Neuronal stem cell (in vitro differentiated cells): ENCODE data around the gene ZNF750.

Source experiments
- DNase-seq: peaks from one replicate; pipeline ENCODE4 v3.0.0-alpha.2; 2013; ENCODE audit warnings: low spot score
- H2AFZ ChIP-seq: one replicate; pipeline ENCODE4 v1.6.1; 2013; ENCODE audit warnings: mild to moderate bottlenecking, low read length, inconsistent platforms
- H2AK5ac ChIP-seq: 2 replicates; pipeline ENCODE4 v1.6.1; 2013; ENCODE audit warnings: low read depth, mild to moderate bottlenecking, inconsistent platforms, low read length, moderate library complexity, mixed read lengths
- H2BK120ac ChIP-seq: 2 replicates; pipeline ENCODE4 v1.6.1; 2013; ENCODE audit warnings: low read depth, mild to moderate bottlenecking, inconsistent platforms, low read length, moderate library complexity, mixed read lengths
- H2BK12ac ChIP-seq: one replicate; pipeline ENCODE4 v1.6.1; 2013; ENCODE audit warnings: low read length, inconsistent platforms
- H2BK15ac ChIP-seq: 2 replicates; pipeline ENCODE4 v1.6.1; 2013; ENCODE audit warnings: mild to moderate bottlenecking, low read length, inconsistent platforms, mixed read lengths
- H2BK5ac ChIP-seq: one replicate; pipeline ENCODE4 v1.6.1; 2013; ENCODE audit warnings: inconsistent platforms, mild to moderate bottlenecking, low read length, moderate library complexity
- H3K14ac ChIP-seq: one replicate; pipeline ENCODE4 v1.6.1; 2013; ENCODE audit warnings: low read length, inconsistent platforms
- H3K18ac ChIP-seq: 2 replicates; pipeline ENCODE4 v1.6.1; 2013; ENCODE audit warnings: low read length, inconsistent platforms
- H3K23ac ChIP-seq: 2 replicates; pipeline ENCODE4 v1.6.1; 2013; ENCODE audit warnings: low read depth, mild to moderate bottlenecking, mixed read lengths, low read length, inconsistent platforms; ENCODE audit not compliant: poor library complexity
- H3K27ac ChIP-seq: replicated peaks from 3 replicates; pipeline ENCODE4 v1.5.1; 2013; ENCODE audit warnings: low read length, inconsistent platforms
- H3K27me3 ChIP-seq, 3 experiments: 2 replicates each; pipeline ENCODE4 v1.6.1; 2013; ENCODE audit warnings: low read length in 3 of 3, mild to moderate bottlenecking in 2 of 3, inconsistent platforms in 1 of 3, low read depth in 1 of 3, mixed read lengths in 1 of 3, moderate library complexity in 1 of 3; ENCODE audit not compliant: control insufficient read depth in 3 of 3, insufficient read depth in 3 of 3
- H3K36me3 ChIP-seq, 2 donors: replicated peaks in 1 of 2; 2 replicates each; pipeline ENCODE4 v1.6.1; 2013; ENCODE audit warnings: low read length in 2 of 2; ENCODE audit not compliant: control insufficient read depth in 2 of 2, insufficient read depth in 2 of 2
- H3K4ac ChIP-seq: 2 replicates; pipeline ENCODE4 v1.6.1; 2013; ENCODE audit warnings: inconsistent platforms, mild to moderate bottlenecking, low read length, moderate library complexity
- H3K4me1 ChIP-seq, 2 donors: 1 replicate in 1 of 2; 2 replicates in 1 of 2; pipeline ENCODE4 v1.6.1; 2013; ENCODE audit warnings: low read length in 2 of 2, low read depth in 1 of 2; ENCODE audit not compliant: control insufficient read depth in 2 of 2, insufficient read depth in 1 of 2
- H3K4me2 ChIP-seq: one replicate; pipeline ENCODE4 v1.6.1; 2013; ENCODE audit warnings: mild to moderate bottlenecking, low read length, inconsistent platforms; ENCODE audit not compliant: insufficient read depth, poor library complexity, severe bottlenecking
- H3K4me3 ChIP-seq, 2 donors: 2 replicates each; pipeline ENCODE4 v1.5.1; 2013; ENCODE audit warnings: low read length in 2 of 2, mild to moderate bottlenecking in 2 of 2, inconsistent platforms in 1 of 2, moderate library complexity in 1 of 2
- H3K79me1 ChIP-seq: one replicate; pipeline ENCODE4 v1.6.1; 2013; ENCODE audit warnings: low read depth, mild to moderate bottlenecking, inconsistent platforms, low read length, moderate library complexity
- H3K9ac ChIP-seq: one replicate; pipeline ENCODE4 v1.6.1; 2013; ENCODE audit warnings: mild to moderate bottlenecking, low read depth, low read length, inconsistent platforms; ENCODE audit not compliant: poor library complexity
- H3K9me3 ChIP-seq, 2 donors: replicated peaks in 1 of 2; 2 replicates each; pipeline versions ENCODE3 to v1.6.1; 2013; ENCODE audit warnings: low read length in 2 of 2, mild to moderate bottlenecking in 2 of 2, inconsistent platforms in 1 of 2, low read depth in 1 of 2, mixed read lengths in 1 of 2, moderate library complexity in 1 of 2; ENCODE audit not compliant: control insufficient read depth in 2 of 2, insufficient read depth in 1 of 2
- H4K8ac ChIP-seq: one replicate; pipeline ENCODE4 v1.6.1; 2013; ENCODE audit warnings: low read depth, mild to moderate bottlenecking, inconsistent platforms, low read length, moderate library complexity
- H4K91ac ChIP-seq: one replicate; pipeline ENCODE4 v1.6.1; 2013; ENCODE audit warnings: low read length, low read depth, mild to moderate bottlenecking, inconsistent platforms; ENCODE audit not compliant: poor library complexity
- WGBS, 2 donors: extraction: QIAGEN DNeasy Blood & Tissue Kit; methylation state at CpG; one replicate each; pipeline ENCODE4 v1.1.7; 2013; ENCODE audit warnings: missing lambda C conversion rate in 2 of 2, mixed read lengths in 1 of 2; ENCODE audit not compliant: insufficient read length in 2 of 2, insufficient replicate concordance in 1 of 2; ENCODE audit errors: extremely low coverage in 2 of 2; 5-methylcytosine and 5-hydroxymethylcytosine counted together

ZNF750 gene

GRCh38 chr17:82825540-82826124 lies 14.2 kb downstream of the ZNF750 start:
- Histone ChIP-seq H2AK5ac (no peak overlapping the region), H3K4me1 (peaks cover 0 to 4% of the 10 kb centered on the region in 2 donors), H2BK12ac (no peak overlapping the region), H2AFZ (no peak overlapping the region), H2BK15ac (no peak overlapping the region), H3K27ac (no peak overlapping the region), H3K23ac (no peak overlapping the region), H4K8ac (no peak overlapping the region), H2BK120ac (no peak overlapping the region), H4K91ac (no peak overlapping the region), H3K4ac (no peak overlapping the region), H3K4me2 (no peak overlapping the region), H3K18ac (no peak overlapping the region), H3K79me1 (peaks cover 20% of the 10 kb centered on the region), H2BK5ac (no peak overlapping the region), H3K14ac (no peak overlapping the region), H3K36me3 (peaks cover 24 to 76% of the 10 kb centered on the region in 2 donors), H3K9me3 (peaks cover 17 to 24% of the 10 kb centered on the region in 2 donors), H3K4me3 (no peak overlapping the region), H3K27me3 (no peaks in the 10 kb centered on the region), H3K9ac (no peak overlapping the region)
- no CpG with 5 or more reads among the region's 8 CpGs for WGBS, 2 donors
- no peak for DNase-seq

- no peak overlapping the region for H3K4me2 ChIP-seq
- H3K4ac ChIP-seq: no peak overlapping the region
- H3K9ac ChIP-seq: no peak overlapping the region
- no peak overlapping the region for H3K18ac ChIP-seq
- H2BK5ac ChIP-seq: no peak overlapping the region
- H3K27me3 ChIP-seq: no peaks in the 10 kb centered on the region
- peak overlapping the region; percentile 29 for H3K23ac ChIP-seq
- no peak overlapping the region for H2BK120ac ChIP-seq
- no peak overlapping the region for H4K8ac ChIP-seq
- no peak overlapping the region for H2AFZ ChIP-seq
- peaks cover 24 to 75% of the 10 kb centered on the region in 2 donors for H3K36me3 ChIP-seq
- no peak overlapping the region for H3K14ac ChIP-seq
- peaks cover 28 to 33% of the 10 kb centered on the region in 2 donors for H3K9me3 ChIP-seq
- no peak overlapping the region for H2BK12ac ChIP-seq
- H2BK15ac ChIP-seq: no peak overlapping the region
- H2AK5ac ChIP-seq: no peak overlapping the region
- H3K27ac ChIP-seq: no peak overlapping the region
- peaks cover 0 to 1% of the 10 kb centered on the region in 2 donors for H3K4me1 ChIP-seq
- H3K4me3 ChIP-seq: no peak overlapping the region
- no peak overlapping the region for H4K91ac ChIP-seq
- no CpG with 5 or more reads among the region's 5 CpGs for WGBS, 2 donors
- no peak for DNase-seq
- peaks cover 5% of the 10 kb centered on the region for H3K79me1 ChIP-seq
These were observed 16.8 kb downstream of the ZNF750 start for GRCh38 chr17:82823004-82823403.

- peaks cover 0 to 1% of the 10 kb centered on the region in 2 donors for H3K4me1 ChIP-seq
- no peak overlapping the region for H2BK120ac ChIP-seq
- H3K4me2 ChIP-seq: no peak overlapping the region
- no peak overlapping the region for H3K9ac ChIP-seq
- H2BK15ac ChIP-seq: no peak overlapping the region
- H4K8ac ChIP-seq: no peak overlapping the region
- H3K36me3 ChIP-seq: peaks cover 20 to 75% of the 10 kb centered on the region in 2 donors
- no peak overlapping the region for H3K4ac ChIP-seq
- H3K27ac ChIP-seq: no peak overlapping the region
- no peak overlapping the region for H2BK5ac ChIP-seq
- H3K9me3 ChIP-seq: peaks cover 25 to 33% of the 10 kb centered on the region in 2 donors
- no peak for DNase-seq
- no peak overlapping the region for H2BK12ac ChIP-seq
- H3K18ac ChIP-seq: no peak overlapping the region
- no peak overlapping the region for H2AK5ac ChIP-seq
- H3K4me3 ChIP-seq: no peak overlapping the region
- no peaks in the 10 kb centered on the region for H3K27me3 ChIP-seq
- H2AFZ ChIP-seq: no peak overlapping the region
- H3K79me1 ChIP-seq: no peaks in the 10 kb centered on the region
- H3K23ac ChIP-seq: no peak overlapping the region
- WGBS, 2 donors: no CpG with 5 or more reads among the region's 16 CpGs
- no peak overlapping the region for H3K14ac ChIP-seq
- no peak overlapping the region for H4K91ac ChIP-seq
These were observed 17.5 kb downstream of the ZNF750 start for GRCh38 chr17:82822281-82822680.

GRCh38 chr17:82821554-82821953 lies 18.3 kb downstream of the ZNF750 start:
- H3K27me3 ChIP-seq: no peaks in the 10 kb centered on the region
- no peak overlapping the region for H3K23ac ChIP-seq
- no peak overlapping the region for H4K91ac ChIP-seq
- H3K14ac ChIP-seq: no peak overlapping the region
- H3K9me3 ChIP-seq: peaks cover 25 to 33% of the 10 kb centered on the region in 2 donors
- H2BK15ac ChIP-seq: no peak overlapping the region
- no peak overlapping the region for H3K9ac ChIP-seq
- H2AFZ ChIP-seq: no peak overlapping the region
- H2AK5ac ChIP-seq: no peak overlapping the region
- no peak for DNase-seq
- H3K18ac ChIP-seq: no peak overlapping the region
- H2BK120ac ChIP-seq: no peak overlapping the region
- H3K27ac ChIP-seq: no peak overlapping the region
- no peak overlapping the region for H3K4ac ChIP-seq
- no peak overlapping the region for H3K4me2 ChIP-seq
- H4K8ac ChIP-seq: no peak overlapping the region
- no peaks in the 10 kb centered on the region for H3K79me1 ChIP-seq
- H3K36me3 ChIP-seq: peaks cover 17 to 78% of the 10 kb centered on the region in 2 donors
- H2BK12ac ChIP-seq: no peak overlapping the region
- peaks cover 0 to 1% of the 10 kb centered on the region in 2 donors for H3K4me1 ChIP-seq
- no peak overlapping the region for H3K4me3 ChIP-seq
- no CpG with 5 or more reads among the region's 2 CpGs for WGBS, 2 donors
- H2BK5ac ChIP-seq: no peak overlapping the region
